Choroid plexus epithelial cell (primary cell): ENCODE measurements around the gene ZC3H7B.

ENCODE experiments used
- DNase-seq: peaks from one replicate; pipeline ENCODE4 v3.0.0-alpha.2; 2010; ENCODE audit warnings: low read depth
- H3K4me3 ChIP-seq: 2 replicates; pipeline ENCODE4 v1.5.1; 2011; ENCODE audit warnings: low read depth, mild to moderate bottlenecking, control low read depth, low read length, moderate library complexity
- TF ChIP-seq, protein P1 (sequence below): conservative IDR thresholded peaks from 2 replicates; pipeline ENCODE4 v1.5.1; 2011; ENCODE audit warnings: low read depth, mild to moderate bottlenecking, control low read depth, inconsistent platforms, low read length, moderate library complexity

Gene ZC3H7B

DNA sequence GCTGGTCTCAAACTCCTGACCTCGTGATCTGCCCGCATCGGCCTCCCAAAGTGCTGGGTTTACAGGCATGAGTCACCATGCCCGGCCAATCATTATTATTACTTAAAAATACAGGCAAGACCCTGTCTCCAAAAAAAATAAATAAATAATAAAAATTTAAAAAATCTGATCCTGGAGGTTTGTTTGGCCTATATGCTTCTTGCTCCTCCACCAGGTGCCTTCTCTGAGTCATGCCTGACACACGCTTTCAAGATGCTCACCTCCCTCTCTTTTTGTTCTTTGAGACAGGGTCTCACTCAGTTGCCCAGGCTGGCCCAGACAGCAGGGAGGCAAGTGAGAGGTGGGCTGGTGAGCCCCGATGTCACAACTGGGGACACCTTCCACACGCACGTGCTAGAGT, 13.5 kb downstream of the ZC3H7B start:
- TF ChIP-seq, protein P1, sequence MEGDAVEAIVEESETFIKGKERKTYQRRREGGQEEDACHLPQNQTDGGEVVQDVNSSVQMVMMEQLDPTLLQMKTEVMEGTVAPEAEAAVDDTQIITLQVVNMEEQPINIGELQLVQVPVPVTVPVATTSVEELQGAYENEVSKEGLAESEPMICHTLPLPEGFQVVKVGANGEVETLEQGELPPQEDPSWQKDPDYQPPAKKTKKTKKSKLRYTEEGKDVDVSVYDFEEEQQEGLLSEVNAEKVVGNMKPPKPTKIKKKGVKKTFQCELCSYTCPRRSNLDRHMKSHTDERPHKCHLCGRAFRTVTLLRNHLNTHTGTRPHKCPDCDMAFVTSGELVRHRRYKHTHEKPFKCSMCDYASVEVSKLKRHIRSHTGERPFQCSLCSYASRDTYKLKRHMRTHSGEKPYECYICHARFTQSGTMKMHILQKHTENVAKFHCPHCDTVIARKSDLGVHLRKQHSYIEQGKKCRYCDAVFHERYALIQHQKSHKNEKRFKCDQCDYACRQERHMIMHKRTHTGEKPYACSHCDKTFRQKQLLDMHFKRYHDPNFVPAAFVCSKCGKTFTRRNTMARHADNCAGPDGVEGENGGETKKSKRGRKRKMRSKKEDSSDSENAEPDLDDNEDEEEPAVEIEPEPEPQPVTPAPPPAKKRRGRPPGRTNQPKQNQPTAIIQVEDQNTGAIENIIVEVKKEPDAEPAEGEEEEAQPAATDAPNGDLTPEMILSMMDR, result no peak
- DNase-seq, result no peak
- H3K4me3 ChIP-seq, result no peak overlapping the region

DNA sequence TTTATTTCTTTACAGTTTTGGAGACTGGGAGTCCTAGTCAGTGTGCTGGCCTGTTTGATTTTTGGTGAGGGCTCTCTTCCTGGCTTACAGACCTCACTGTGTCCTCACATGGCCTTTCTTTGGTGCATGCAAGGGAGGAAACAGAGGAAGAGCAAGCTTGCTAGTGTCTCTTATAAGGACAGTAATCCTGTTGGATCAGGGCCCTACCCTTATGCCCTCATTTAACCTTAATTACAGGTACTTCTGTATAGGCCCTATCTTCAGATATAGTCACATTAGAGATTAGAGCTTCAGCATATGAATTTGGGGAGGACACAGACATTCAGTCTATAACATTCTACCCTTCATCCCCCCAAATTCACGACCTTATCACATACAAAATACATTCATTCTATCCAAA, 14.3 kb downstream of the ZC3H7B start:
- TF ChIP-seq, protein P1, result no peak
- H3K4me3 ChIP-seq, result no peak overlapping the region
- DNase-seq, result no peak

DNA sequence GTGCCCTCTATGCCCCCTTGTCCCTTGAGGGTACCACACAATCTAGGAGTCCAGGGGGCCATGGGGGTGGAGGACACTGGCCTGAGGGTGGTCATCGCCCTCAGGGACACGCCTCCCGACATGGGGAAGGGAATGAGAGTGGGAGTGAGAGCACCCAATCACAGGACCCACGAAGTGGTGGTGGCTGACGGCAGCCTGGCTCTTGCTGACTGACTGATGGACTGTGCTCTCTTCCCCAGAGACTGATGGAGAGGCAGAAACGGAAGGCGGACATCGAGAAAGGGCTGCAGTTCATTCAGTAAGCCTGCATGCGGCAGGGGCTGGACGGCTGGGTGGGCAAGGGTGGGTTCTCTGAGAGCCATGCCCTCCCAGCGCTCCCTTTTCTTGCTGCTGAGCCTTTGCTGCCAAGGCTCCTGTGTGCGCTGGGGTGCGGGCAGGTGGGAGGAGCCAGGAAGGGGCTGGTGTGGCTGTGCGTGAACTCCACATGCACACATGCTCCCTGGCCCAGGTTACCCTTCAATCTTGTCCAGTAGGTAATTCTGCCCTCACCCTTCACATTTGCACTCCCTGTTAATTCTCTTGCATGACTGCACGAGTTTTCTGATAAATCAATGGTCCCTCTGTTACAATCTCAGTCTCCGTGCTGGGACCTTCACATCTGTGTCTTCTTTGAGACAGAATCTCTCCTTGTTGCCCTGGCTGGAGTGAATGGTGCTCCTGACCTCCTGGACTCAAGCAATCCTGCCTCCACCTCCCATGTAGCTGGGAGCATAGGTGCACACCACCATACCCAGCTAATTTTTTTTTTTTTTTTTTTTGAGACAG, 19.3 kb downstream of the ZC3H7B start:
- DNase-seq, result no peak
- no peak overlapping the region for H3K4me3 ChIP-seq
- TF ChIP-seq, protein P1, result no peak

DNA sequence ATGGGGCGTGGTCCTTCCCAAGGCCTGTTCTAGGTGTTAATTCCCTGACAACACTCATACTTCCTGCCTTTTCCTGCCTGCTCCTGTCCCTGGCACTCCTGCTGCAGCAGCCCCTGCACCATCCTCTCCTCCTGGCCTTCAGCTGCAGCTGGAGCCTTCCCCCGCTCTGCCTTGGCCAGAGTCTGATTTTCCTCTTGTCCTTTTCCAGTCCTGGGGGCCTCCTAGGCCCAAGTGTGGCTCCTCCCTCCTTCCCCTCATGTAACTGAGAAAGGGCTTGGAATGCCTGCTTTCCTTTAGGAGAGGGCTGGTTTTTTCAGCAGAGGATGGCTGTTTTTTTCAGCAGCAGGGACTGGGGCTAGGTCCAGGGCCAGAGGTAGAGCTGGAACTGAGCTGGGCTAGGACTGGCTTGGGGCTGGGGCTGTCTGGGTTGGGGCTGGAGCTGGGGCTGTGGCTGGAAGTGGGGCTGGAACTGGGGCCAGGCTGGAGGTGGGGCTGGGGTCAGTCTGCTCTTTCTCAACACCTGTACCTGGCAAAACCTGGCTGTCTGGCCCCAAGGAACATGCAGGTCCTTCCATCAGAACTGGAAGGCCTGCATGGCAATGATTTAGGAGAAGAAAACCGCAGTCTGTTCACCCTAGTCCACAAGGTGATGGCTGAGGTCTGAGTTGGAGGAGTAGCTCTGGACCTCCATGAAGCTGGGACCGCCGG, 23.6 kb downstream of the ZC3H7B start:
- H3K4me3 ChIP-seq, result no peak overlapping the region
- DNase-seq, result no peak
- TF ChIP-seq, protein P1, result no peak

DNA sequence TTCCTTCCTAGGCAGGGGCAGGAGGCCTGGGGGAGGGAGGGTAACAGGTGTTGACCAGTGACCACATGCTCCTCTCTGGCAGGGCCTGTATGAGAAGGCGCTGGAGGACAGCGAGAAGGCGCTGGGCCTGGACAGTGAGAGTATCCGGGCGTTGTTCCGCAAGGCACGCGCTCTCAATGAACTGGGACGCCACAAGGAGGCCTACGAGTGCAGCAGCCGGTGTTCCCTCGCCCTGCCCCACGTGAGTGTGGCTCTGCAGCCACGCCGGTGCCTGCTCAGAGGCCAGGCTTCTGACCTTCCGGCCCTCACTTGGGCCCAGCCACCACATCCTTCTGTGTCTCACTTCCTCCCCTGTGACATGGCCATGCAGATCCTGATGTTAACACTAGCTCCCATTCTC, 25.8 kb downstream of the ZC3H7B start:
- DNase-seq, result no peak
- TF ChIP-seq, protein P1, result no peak
- H3K4me3 ChIP-seq, result no peak overlapping the region

DNA sequence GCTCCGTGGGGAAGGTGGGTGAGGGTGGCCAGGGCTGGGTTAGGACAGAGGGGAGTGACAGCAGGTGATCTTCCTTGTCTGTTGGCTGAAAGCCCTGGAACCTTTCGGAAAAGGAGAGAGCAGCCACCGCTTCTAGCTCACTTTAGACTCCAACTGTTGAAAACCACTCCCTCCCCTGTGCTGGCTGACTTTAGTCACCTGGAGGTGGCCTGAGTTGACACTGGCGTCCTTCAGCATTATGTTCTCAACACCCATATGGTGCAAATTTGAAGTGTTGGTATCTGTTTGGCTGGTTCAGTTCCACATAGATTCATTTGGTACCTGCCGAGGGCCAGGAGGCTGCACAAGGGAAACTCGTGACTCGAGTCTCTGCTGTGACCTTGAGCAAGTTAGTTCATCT, 28.8 kb downstream of the ZC3H7B start:
- TF ChIP-seq, protein P1, result no peak
- no peak overlapping the region for H3K4me3 ChIP-seq
- DNase-seq, result no peak
